HCT116 (cell line): ENCODE results near the gene SPTLC3. TPM values are rescaled to one million over a fixed set of nuclear protein-coding genes. Genes with fewer than 3 reads are reported as not detected.

ENCODE experiments used
- ATAC-seq: fragments of 200-7000 bp; cut with Tn5 transposase; 2 replicates; pipeline ENCODE4 v1.9.1; 2020; ENCODE audit warnings: mild to moderate bottlenecking, moderate library complexity
- BruUV-seq: library from RNA; stranded (reverse); fragments of 400-500 nt; replicated peaks from 2 replicates; lab custom pipeline; 2021; lab: Mats Ljungman, UMichigan
- CTCF ChIA-PET: fragments of 300-600 bp; sonication (Branson Sonifier 250); formaldehyde crosslinking; loops from one replicate; lab custom pipeline; 2021; ENCODE audit warnings: antibody characterized with exemption; lab: Charles Lee
- POLR2A ChIA-PET: fragments of 300-600, 350-600 bp; sonication (Branson Sonifier 250); formaldehyde crosslinking; loops from one replicate; lab custom pipeline; 2021; ENCODE audit warnings: antibody characterized with exemption; lab: Charles Lee
- RAD21 ChIA-PET, 2 experiments: fragments of 300-600 bp; sonication (Branson Sonifier 250); formaldehyde crosslinking; loops; one replicate each; lab custom pipeline; 2023; ENCODE audit warnings: low total read pairs in 2 of 2; ENCODE audit not compliant: uncharacterized antibody in 2 of 2, unreplicated experiment in 2 of 2, low non-redundant PET in 1 of 2; lab: Charles Lee
- DNase-seq: peaks from one replicate; pipeline ENCODE4 v3.0.0-alpha.2; 2010; ENCODE audit warnings: low read depth, low spot score
- H2AFZ ChIP-seq: fragments of 200-600 bp; shearing (Covaris generic), sonication (generic); 2 replicates; pipeline ENCODE4 v1.6.1; 2017; ENCODE audit warnings: low read depth, mixed run types, mixed read lengths, antibody characterized with exemption, low read length; ENCODE audit not compliant: poor library complexity, severe bottlenecking
- H3K27ac ChIP-seq: 2 replicates; pipeline ENCODE4 v1.5.1; 2012; ENCODE audit warnings: low read depth, low read length
- H3K27me3 ChIP-seq: fragments of 200-600 bp; sonication (generic); 2 replicates; pipeline ENCODE4 v1.6.1; 2016; ENCODE audit warnings: mixed run types, low read length, mixed read lengths; ENCODE audit not compliant: insufficient read depth
- H3K36me3 ChIP-seq, 2 experiments: fragments of 200-500 bp in 1 of 2; fragments of 200-600 bp in 1 of 2; sonication (Bioruptor generic) in 1 of 2; sonication (generic) in 1 of 2; 2 replicates each; pipeline versions ENCODE4 v1.5.1 to v1.6.1; 2014 to 2016; ENCODE audit warnings: low read length in 2 of 2, inconsistent platforms in 1 of 2, mixed read lengths in 1 of 2, mixed run types in 1 of 2; ENCODE audit not compliant: insufficient read depth in 2 of 2, control insufficient read depth in 1 of 2
- H3K4me1 ChIP-seq, 2 experiments: fragments of 200-600 bp in 1 of 2; sonication (generic) in 1 of 2; 2 replicates each; pipeline versions ENCODE4 v1.5.1 to v1.6.1; 2012 to 2017; ENCODE audit warnings: low read length in 2 of 2, inconsistent platforms in 1 of 2, mild to moderate bottlenecking in 1 of 2, mixed read lengths in 1 of 2, mixed run types in 1 of 2, moderate library complexity in 1 of 2; ENCODE audit not compliant: insufficient read depth in 2 of 2, control insufficient read depth in 1 of 2
- H3K4me2 ChIP-seq: fragments of 200-600 bp; sonication (generic); 2 replicates; pipeline ENCODE4 v1.6.1; 2017; ENCODE audit warnings: mixed run types, low read length, mixed read lengths
- H3K4me3 ChIP-seq, 2 experiments: fragments of 200-600 bp in 1 of 2; sonication (generic) in 1 of 2; replicated peaks in 1 of 2; 2 replicates each; pipeline ENCODE4 v1.5.1; 2011 to 2016; ENCODE audit warnings: low read length in 2 of 2, control low read depth in 1 of 2, low read depth in 1 of 2, mild to moderate bottlenecking in 1 of 2, mixed read lengths in 1 of 2, mixed run types in 1 of 2
- H3K79me2 ChIP-seq: fragments of 200-600 bp; sonication (generic); 2 replicates; pipeline ENCODE4 v1.6.1; 2017; ENCODE audit warnings: mild to moderate bottlenecking, mixed run types, low read length, moderate library complexity, mixed read lengths; ENCODE audit not compliant: insufficient read depth
- H3K9ac ChIP-seq: fragments of 200-600 bp; sonication (generic); 2 replicates; pipeline ENCODE4 v1.6.1; 2016; ENCODE audit warnings: low read length, mixed read lengths
- H3K9me2 ChIP-seq: fragments of 200-600 bp; sonication (generic), shearing (Covaris generic); 2 replicates; pipeline ENCODE4 v1.6.1; 2017; ENCODE audit warnings: mixed run types, mild to moderate bottlenecking, moderate library complexity; ENCODE audit not compliant: insufficient read depth
- H3K9me3 ChIP-seq, 2 experiments: fragments of 200-500 bp in 1 of 2; fragments of 200-600 bp in 1 of 2; sonication (Bioruptor generic) in 1 of 2; sonication (generic) in 1 of 2; 2 replicates each; pipeline ENCODE4 v1.6.1; 2014 to 2017; ENCODE audit warnings: low read length in 2 of 2, mixed read lengths in 2 of 2, inconsistent platforms in 1 of 2, low read depth in 1 of 2, mild to moderate bottlenecking in 1 of 2, mixed run types in 1 of 2, moderate library complexity in 1 of 2; ENCODE audit not compliant: control insufficient read depth in 1 of 2, insufficient read depth in 1 of 2
- H4K20me1 ChIP-seq: fragments of 200-600 bp; sonication (generic), shearing (Covaris generic); 2 replicates; pipeline ENCODE4 v1.6.1; 2017; ENCODE audit warnings: mixed run types, mild to moderate bottlenecking, moderate library complexity; ENCODE audit not compliant: insufficient read depth
- CBX3 ChIP-seq: IDR thresholded peaks from 2 replicates; pipeline ENCODE4 v1.6.1; 2012; ENCODE audit warnings: low read depth
- CEBPB ChIP-seq: IDR thresholded peaks from 2 replicates; pipeline ENCODE4 v1.6.1; 2012; ENCODE audit warnings: low read depth
- EGR1 ChIP-seq: IDR thresholded peaks from 2 replicates; pipeline ENCODE4 v1.6.1; 2012; ENCODE audit warnings: low read depth
- EZH2 ChIP-seq: fragments of 200-600 bp; sonication (generic); IDR thresholded peaks from 2 replicates; pipeline ENCODE4 v1.6.1; 2017; ENCODE audit warnings: antibody characterized with exemption, mixed run types
- EZH2phosphoT487 ChIP-seq: fragments of 200-600 bp; IDR thresholded peaks from 2 replicates; pipeline ENCODE4 v1.6.1; 2018; ENCODE audit warnings: antibody characterized with exemption, borderline replicate concordance
- FOSL1 ChIP-seq: IDR thresholded peaks from 2 replicates; pipeline ENCODE4 v1.6.1; 2012; ENCODE audit warnings: low read depth
- JUND ChIP-seq: IDR thresholded peaks from 2 replicates; pipeline ENCODE4 v1.6.1; 2012
- POLR2A ChIP-seq: IDR thresholded peaks from 2 replicates; pipeline ENCODE4 v1.7.0; 2011; ENCODE audit warnings: borderline replicate concordance; ENCODE audit not compliant: insufficient read depth, insufficient read length; ENCODE audit errors: extremely low read depth
- POLR2AphosphoS5 ChIP-seq: IDR thresholded peaks from 2 replicates; pipeline ENCODE4 v1.6.1; 2011; ENCODE audit warnings: mild to moderate bottlenecking, low read depth, low read length, moderate library complexity
- SIN3A ChIP-seq: IDR thresholded peaks from 2 replicates; pipeline ENCODE4 v1.6.1; 2012; ENCODE audit warnings: low read depth
- SP1 ChIP-seq: IDR thresholded peaks from 2 replicates; pipeline ENCODE4 v1.6.1; 2012; ENCODE audit warnings: low read depth
- TCF7L2 ChIP-seq: IDR thresholded peaks from 2 replicates; pipeline ENCODE4 v1.7.0; 2011; ENCODE audit warnings: borderline replicate concordance, inconsistent platforms; ENCODE audit not compliant: insufficient read depth, insufficient read length; ENCODE audit errors: extremely low read depth
- YY1 ChIP-seq: IDR thresholded peaks from 2 replicates; pipeline ENCODE4 v1.6.1; 2011; ENCODE audit warnings: low read length, low read depth, moderate library complexity, mild to moderate bottlenecking; ENCODE audit not compliant: insufficient replicate concordance; ENCODE audit errors: extremely low read depth
- ZFX ChIP-seq: fragments of 450-650 bp; IDR thresholded peaks from 2 replicates; pipeline ENCODE4 v1.6.1; 2017
- ZNF274 ChIP-seq: fragments of 200-500 bp; sonication (Bioruptor generic); IDR thresholded peaks from 2 replicates; pipeline ENCODE4 v1.6.1; 2014; ENCODE audit warnings: mild to moderate bottlenecking, low read depth, low read length, inconsistent platforms
- intact Hi-C: fragments of 100-400 bp; cut with micrococcal nuclease; formaldehyde crosslinking; loops from 2 replicates; pipeline ENCODE4 v1.10.0; 2022
- total RNA-seq: library from RNA; stranded (reverse); gene quantifications from one replicate; pipeline ENCODE4 v1.2.1, GENCODE V29; 2021; ENCODE audit not compliant: unreplicated experiment
- TF ChIP-seq, protein P1 (sequence below), 3 experiments: fragments of 200-600 bp in 1 of 3; sonication (generic) in 1 of 3; IDR thresholded peaks in 2 of 3; conservative IDR thresholded peaks in 1 of 3; 2 replicates each; pipeline ENCODE4 v1.5.1; 2012 to 2017; ENCODE audit warnings: low read depth in 2 of 3, low read length in 2 of 3, antibody characterized with exemption in 1 of 3, borderline replicate concordance in 1 of 3, control low read depth in 1 of 3, mild to moderate bottlenecking in 1 of 3, mixed read lengths in 1 of 3, mixed run types in 1 of 3, moderate library complexity in 1 of 3; ENCODE audit not compliant: insufficient read depth in 1 of 3

Gene SPTLC3
- total RNA-seq, 1 experiment from 2014 or later: not detected

DNA sequence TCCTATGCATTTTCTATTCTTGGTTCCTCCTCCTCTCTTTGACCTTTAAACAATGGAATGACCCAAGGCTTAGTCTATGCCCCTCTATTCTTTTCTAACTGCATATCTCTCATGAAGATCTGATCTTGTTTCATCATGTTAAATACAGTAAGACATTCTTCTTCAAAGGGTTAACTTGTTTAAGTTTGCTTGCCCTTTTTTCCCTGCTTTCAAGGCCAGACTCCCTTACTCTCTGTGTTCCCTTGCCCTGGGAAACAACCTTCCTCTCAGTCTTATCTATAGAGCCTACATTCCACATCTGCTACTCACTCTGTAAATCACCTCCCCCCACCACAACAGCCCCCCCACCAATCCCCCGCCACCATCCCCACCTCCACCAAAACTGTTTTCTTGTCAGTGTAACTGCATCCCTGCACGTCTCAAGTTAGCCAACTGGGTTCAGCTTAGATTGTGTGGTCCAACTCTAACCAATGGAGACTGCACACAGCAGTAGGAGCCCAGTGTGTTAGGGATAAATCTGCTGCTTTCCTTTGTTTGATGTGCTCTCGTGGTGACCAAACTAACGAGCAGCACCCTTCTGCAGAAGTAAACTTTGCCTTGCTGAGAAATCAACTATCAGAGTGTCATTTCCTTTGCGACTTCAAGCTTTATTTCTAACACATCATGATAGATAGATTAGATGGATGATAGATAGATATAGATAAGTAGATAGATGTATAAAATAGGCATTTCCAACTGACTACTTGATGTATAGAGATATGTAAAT lies 12.6 kb downstream of the SPTLC3 start:
- Histone ChIP-seq H3K79me2 (no peaks in the 10 kb centered on the region), H2AFZ (no peak overlapping the region), H3K4me2 (no peak overlapping the region), H4K20me1 (no peaks in the 10 kb centered on the region), H3K9ac (no peak overlapping the region), H3K27ac (no peak overlapping the region), H3K36me3 (no peaks in the 10 kb centered on the region), H3K4me1 (no peaks in the 10 kb centered on the region), H3K9me3 (peaks cover 0 to 10% of the 10 kb centered on the region in 2 experiments; a peak in 1 of 4 replicates), H3K9me2 (no peaks in the 10 kb centered on the region), H3K27me3 (no peaks in the 10 kb centered on the region), H3K4me3 (no peak overlapping the region)
- CTCF ChIA-PET: interaction anchor here (0.5 kb wide), 1 partner anchor 91 kb away, joined by 3 read pairs; no protein-coding TSS in a partner anchor
- BruUV-seq: no TSS peak
- intact Hi-C loops: no loop called here
- TF ChIP-seq TCF7L2 (no peak), POLR2A (no peak), EZH2phosphoT487 (no peak), EGR1 (no peak), POLR2AphosphoS5 (no peak), ZNF274 (no peak), CBX3 (no peak), ZFX (no peak), SP1 (no peak)
- DNase-seq (no peak), ATAC-seq (no peak)
- RAD21 ChIA-PET: no interaction called here
- POLR2A ChIA-PET: no interaction called here

DNA sequence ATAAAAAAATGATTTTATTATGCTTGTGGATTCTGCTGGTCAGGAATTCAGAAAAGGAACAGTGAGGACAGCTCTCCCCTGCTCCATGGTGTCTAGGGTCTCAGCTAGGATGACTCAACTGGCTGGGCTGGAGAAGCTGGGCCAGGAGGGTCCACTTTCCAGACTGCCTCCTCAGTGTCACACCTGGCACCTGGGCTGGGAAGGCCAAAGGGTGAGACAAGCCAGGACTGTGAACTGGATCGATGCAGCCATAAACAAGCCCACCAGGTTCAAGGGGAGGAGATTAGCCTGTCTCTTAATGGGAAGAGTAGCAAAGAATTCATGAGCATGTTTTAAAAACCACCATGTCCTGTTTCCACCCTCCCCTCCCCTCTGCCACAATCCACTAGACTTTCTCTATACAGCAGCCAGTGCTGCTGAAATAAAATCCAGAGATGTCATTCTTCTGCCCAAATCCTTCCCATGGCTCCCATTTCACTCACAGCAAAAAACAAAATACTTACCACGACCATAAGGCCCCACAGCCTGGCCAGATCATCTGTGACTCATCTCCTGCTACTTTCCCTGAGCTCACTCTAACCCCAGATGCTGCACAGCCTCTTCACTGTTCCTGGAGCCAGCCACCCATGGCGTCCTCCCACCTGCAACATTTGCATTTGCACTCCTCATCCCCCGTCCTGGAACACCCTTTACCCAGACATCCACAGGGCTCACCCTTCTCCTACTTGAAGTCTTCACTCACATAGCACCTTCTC lies 13.8 kb downstream of the SPTLC3 start:
- no peak overlapping the region for H2AFZ ChIP-seq
- no peak overlapping the region for H3K27ac ChIP-seq
- DNase-seq (no peak), ATAC-seq (no peak)
- no peaks in the 10 kb centered on the region for H3K4me1 ChIP-seq
- POLR2A ChIA-PET: no interaction called here
- CTCF ChIA-PET: no interaction called here
- RAD21 ChIA-PET: no interaction called here
- no peak overlapping the region for H3K4me2 ChIP-seq
- peaks cover 0 to 7% of the 10 kb centered on the region in 2 experiments; a peak in 1 of 4 replicates for H3K9me3 ChIP-seq
- no peak overlapping the region for H3K9ac ChIP-seq
- intact Hi-C loops: no loop called here
- no peaks in the 10 kb centered on the region for H3K36me3 ChIP-seq
- no peaks in the 10 kb centered on the region for H4K20me1 ChIP-seq
- no peaks in the 10 kb centered on the region for H3K9me2 ChIP-seq
- no peaks in the 10 kb centered on the region for H3K27me3 ChIP-seq
- no peaks in the 10 kb centered on the region for H3K79me2 ChIP-seq
- no peak overlapping the region for H3K4me3 ChIP-seq
- BruUV-seq: no TSS peak
- TF ChIP-seq, protein P1, sequence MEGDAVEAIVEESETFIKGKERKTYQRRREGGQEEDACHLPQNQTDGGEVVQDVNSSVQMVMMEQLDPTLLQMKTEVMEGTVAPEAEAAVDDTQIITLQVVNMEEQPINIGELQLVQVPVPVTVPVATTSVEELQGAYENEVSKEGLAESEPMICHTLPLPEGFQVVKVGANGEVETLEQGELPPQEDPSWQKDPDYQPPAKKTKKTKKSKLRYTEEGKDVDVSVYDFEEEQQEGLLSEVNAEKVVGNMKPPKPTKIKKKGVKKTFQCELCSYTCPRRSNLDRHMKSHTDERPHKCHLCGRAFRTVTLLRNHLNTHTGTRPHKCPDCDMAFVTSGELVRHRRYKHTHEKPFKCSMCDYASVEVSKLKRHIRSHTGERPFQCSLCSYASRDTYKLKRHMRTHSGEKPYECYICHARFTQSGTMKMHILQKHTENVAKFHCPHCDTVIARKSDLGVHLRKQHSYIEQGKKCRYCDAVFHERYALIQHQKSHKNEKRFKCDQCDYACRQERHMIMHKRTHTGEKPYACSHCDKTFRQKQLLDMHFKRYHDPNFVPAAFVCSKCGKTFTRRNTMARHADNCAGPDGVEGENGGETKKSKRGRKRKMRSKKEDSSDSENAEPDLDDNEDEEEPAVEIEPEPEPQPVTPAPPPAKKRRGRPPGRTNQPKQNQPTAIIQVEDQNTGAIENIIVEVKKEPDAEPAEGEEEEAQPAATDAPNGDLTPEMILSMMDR (IDR thresholded peaks at IDR 0.05 in 2 of 3, conservative IDR thresholded peaks at IDR 0.05 in 1 of 3; ENCODE audit: borderline replicate concordance in 1 of 3, insufficient read depth in 1 of 3, low read depth in 2 of 3, low read length in 2 of 3): no peak
- TF ChIP-seq FOSL1 (no peak), EZH2 (no peak), EZH2phosphoT487 (no peak), ZNF274 (no peak), YY1 (no peak), TCF7L2 (no peak), POLR2AphosphoS5 (no peak), JUND (no peak), CEBPB (no peak), SIN3A (no peak), POLR2A (no peak), SP1 (no peak), EGR1 (no peak)
